ENCODE measurements around the gene BNC2.

- TF ChIP-seq CTCF (IDR thresholded peaks at IDR 0.05) (no peak), POLR2A (IDR thresholded peaks at IDR 0.05) (no peak)
These were observed 272.2 kb downstream of the BNC2 start for GRCh38 chr9:16598316-16598715.
